ENCODE measurements around the gene GASK1A.

GRCh38 chr3:43072361-43072760 lies 93.2 kb downstream of the GASK1A start:
- no peak for TF ChIP-seq CTCF (IDR thresholded peaks at IDR 0.05)
- no peak for TF ChIP-seq POLR2A (IDR thresholded peaks at IDR 0.05)
- no peak for TF ChIP-seq POLR2AphosphoS5 (IDR thresholded peaks at IDR 0.05; ENCODE audit: insufficient read depth in 1 of 2, low read depth in 1 of 2)

Measured in vagina (tissue), 2 donors.